Chondrocyte (in vitro differentiated cells): Measurements from ENCODE around the gene PDLIM5. TPM values are rescaled to one million over a fixed set of nuclear protein-coding genes. Genes with fewer than 3 reads are reported as not detected.
"Not testable (repeated sequence)": the region's sequence is repeated elsewhere in the genome, so short reads cannot be mapped to it uniquely, and the experiment has no call there.

Experiments
- DNase-seq: peaks from one replicate; pipeline ENCODE4 v3.0.0; 2021; ENCODE audit warnings: mixed read lengths, low spot score
- H3K27ac Mint-ChIP-seq: one replicate; pipeline ENCODE4 v1.8.0; 2021; ENCODE audit warnings: mild to moderate bottlenecking, moderate library complexity, mixed read lengths; ENCODE audit not compliant: unreplicated experiment
- H3K27me3 Mint-ChIP-seq: 2 replicates; pipeline ENCODE4 v1.8.0; 2021; ENCODE audit warnings: low read depth, mixed read lengths
- H3K36me3 Mint-ChIP-seq: 2 replicates; pipeline ENCODE4 v1.8.0; 2021; ENCODE audit warnings: low read depth, mixed read lengths
- H3K4me1 Mint-ChIP-seq: 2 replicates; pipeline ENCODE4 v1.8.0; 2021; ENCODE audit warnings: low read depth, mild to moderate bottlenecking, mixed read lengths
- H3K4me3 Mint-ChIP-seq: one replicate; pipeline ENCODE4 v1.8.0; 2021; ENCODE audit warnings: mild to moderate bottlenecking, moderate library complexity, mixed read lengths; ENCODE audit not compliant: unreplicated experiment
- H3K9me3 Mint-ChIP-seq: 2 replicates; pipeline ENCODE4 v1.8.0; 2021; ENCODE audit warnings: low read depth, mixed read lengths
- total RNA-seq: library from RNA; stranded (reverse); gene quantifications from 3 replicates; pipeline ENCODE4 v1.2.1, GENCODE V29; 2021
- TF ChIP-seq, protein P1 (sequence below): fragments of 200-600 bp; sonication (generic); IDR thresholded peaks from 2 replicates; pipeline ENCODE4 v1.5.0; 2021; ENCODE audit warnings: antibody characterized with exemption, mild to moderate bottlenecking, moderate library complexity

The PDLIM5 gene
- total RNA-seq, 1 donor from 2014 or later: 329 TPM

- TF ChIP-seq, protein P1, sequence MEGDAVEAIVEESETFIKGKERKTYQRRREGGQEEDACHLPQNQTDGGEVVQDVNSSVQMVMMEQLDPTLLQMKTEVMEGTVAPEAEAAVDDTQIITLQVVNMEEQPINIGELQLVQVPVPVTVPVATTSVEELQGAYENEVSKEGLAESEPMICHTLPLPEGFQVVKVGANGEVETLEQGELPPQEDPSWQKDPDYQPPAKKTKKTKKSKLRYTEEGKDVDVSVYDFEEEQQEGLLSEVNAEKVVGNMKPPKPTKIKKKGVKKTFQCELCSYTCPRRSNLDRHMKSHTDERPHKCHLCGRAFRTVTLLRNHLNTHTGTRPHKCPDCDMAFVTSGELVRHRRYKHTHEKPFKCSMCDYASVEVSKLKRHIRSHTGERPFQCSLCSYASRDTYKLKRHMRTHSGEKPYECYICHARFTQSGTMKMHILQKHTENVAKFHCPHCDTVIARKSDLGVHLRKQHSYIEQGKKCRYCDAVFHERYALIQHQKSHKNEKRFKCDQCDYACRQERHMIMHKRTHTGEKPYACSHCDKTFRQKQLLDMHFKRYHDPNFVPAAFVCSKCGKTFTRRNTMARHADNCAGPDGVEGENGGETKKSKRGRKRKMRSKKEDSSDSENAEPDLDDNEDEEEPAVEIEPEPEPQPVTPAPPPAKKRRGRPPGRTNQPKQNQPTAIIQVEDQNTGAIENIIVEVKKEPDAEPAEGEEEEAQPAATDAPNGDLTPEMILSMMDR: no peak
- Mint-ChIP-seq H3K4me3 (no peak overlapping the region), H3K4me1 (peaks cover 44% of the 10 kb centered on the region), H3K9me3 (no peaks in the 10 kb centered on the region), H3K36me3 (peaks cover 29% of the 10 kb centered on the region), H3K27ac (peak overlapping the region; percentile 73), H3K27me3 (no peaks in the 10 kb centered on the region)
- DNase-seq: no peak
Observed at GRCh38 chr4:94654714-94655113, 203.0 kb downstream of the PDLIM5 start.

DNA sequence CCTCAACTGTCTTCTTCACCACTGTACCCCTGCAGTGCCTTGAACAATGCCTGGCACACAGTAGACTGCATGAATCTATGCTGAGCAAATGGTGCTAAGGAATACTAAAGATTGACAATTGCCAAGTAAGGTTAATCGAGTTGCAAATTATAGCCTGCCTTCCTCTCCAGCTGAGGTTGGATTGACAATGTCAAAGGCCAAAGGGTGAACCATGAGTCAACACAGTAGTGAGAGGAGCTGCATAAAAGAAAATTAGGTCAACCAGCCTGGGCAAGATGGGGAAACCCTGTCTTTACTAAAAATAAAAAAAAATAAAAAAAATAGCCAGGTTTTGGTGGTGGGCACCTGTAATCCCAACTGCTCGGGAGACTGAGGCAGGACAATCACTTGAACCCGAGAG lies 208.9 kb downstream of the PDLIM5 start:
- TF ChIP-seq, protein P1: no peak
- no peak overlapping the region for H3K4me3 Mint-ChIP-seq
- H3K36me3 Mint-ChIP-seq: peaks cover 34% of the 10 kb centered on the region
- no peak overlapping the region for H3K27ac Mint-ChIP-seq
- peaks cover under 1% of the 10 kb centered on the region for H3K4me1 Mint-ChIP-seq
- no peaks in the 10 kb centered on the region for H3K9me3 Mint-ChIP-seq
- no peak for DNase-seq
- H3K27me3 Mint-ChIP-seq: no peaks in the 10 kb centered on the region

DNA sequence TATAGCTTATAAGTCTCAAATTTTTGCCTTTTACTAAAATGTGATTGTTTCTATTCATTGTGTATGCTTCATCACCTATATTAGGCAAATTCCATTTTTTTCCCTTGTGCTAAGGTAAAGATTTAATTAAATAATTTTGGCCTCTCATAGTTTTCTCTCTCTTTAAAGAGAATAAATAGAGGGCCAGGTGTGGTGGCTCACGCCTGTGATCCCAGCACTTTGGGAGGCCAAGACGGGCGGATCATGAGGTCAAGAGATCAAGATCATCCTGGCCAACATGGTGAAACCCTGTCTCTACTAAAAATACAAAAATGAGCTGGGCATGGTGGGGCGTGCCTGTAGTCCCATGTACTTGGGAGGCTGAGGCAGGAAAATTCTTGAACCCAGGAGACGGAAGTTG lies 213.3 kb downstream of the PDLIM5 start:
- H3K36me3 Mint-ChIP-seq: peaks cover 33% of the 10 kb centered on the region
- not testable (repeated sequence) for H3K9me3 Mint-ChIP-seq, DNase-seq, H3K4me1 Mint-ChIP-seq, H3K27ac Mint-ChIP-seq, H3K4me3 Mint-ChIP-seq, H3K27me3 Mint-ChIP-seq

DNA sequence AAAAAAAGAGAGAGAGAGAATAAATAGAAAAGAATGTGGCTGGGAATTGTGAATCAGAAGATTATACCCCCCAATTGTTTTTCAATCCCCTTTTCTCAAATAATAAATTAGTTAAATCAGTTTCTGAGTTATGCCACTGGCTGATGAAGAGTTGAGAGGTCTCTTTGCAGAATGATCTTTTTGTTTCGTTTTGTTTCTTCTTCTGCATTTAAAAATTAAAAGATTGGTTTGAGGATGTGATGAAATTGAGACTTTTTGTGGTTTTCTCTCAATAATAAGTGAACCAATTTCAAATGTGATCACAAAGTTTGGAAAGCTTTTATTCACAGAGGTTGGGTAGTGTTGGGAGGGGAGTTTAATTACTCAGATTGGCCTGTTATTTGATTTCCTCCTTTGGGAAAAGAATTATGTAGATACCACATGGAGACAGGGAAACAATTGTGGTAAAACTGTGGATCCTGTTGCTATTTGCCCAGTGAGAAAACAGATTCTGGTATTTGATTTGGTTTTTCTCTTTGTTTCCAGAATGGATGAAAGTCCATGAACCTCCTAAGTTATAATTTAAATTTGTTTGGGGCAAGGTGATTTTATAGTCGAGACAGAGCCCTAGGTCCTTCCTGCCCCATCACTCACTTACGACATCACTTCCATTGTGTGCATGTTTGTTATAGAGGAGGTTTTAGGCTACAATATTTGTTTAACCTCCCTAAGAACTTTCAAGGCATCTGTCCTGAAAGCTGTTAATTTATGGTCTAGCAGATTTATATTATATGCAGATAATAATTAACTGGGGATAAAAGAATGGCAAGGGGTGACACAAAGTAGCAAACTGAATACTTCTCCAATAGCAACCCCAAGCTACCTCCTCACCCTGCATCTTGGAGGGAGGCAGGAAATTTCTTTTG lies 214.0 kb downstream of the PDLIM5 start:
- H3K4me3 Mint-ChIP-seq: no peak overlapping the region
- no peak for DNase-seq
- peaks cover 15% of the 10 kb centered on the region for H3K4me1 Mint-ChIP-seq
- TF ChIP-seq, protein P1: no peak
- H3K27ac Mint-ChIP-seq: no peak overlapping the region
- H3K36me3 Mint-ChIP-seq: peaks cover 31% of the 10 kb centered on the region
- H3K27me3 Mint-ChIP-seq: no peaks in the 10 kb centered on the region
- H3K9me3 Mint-ChIP-seq: no peaks in the 10 kb centered on the region

DNA sequence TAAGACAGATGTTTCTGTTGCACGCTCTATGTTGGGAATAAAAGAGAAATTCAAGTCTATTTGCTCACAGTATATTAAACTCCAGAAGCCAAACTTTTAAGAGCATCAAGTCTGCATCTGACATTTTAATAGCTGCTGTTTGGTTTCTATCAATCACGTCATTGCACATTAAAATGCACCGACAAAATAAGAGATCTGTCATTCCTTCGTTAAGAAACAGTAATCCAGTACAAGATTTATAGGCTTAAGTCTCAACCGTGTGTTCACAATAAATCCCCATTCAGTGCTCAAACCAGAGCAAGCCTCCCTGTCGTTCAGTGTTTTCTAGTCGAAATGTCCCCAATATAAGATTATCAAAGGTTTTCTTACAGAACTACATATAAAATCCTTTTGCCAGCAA lies 217.0 kb downstream of the PDLIM5 start:
- TF ChIP-seq, protein P1: no peak
- Mint-ChIP-seq H3K27ac (no peak overlapping the region), H3K4me3 (no peak overlapping the region), H3K9me3 (no peaks in the 10 kb centered on the region), H3K4me1 (peaks cover 15% of the 10 kb centered on the region), H3K27me3 (no peaks in the 10 kb centered on the region), H3K36me3 (peaks cover 28% of the 10 kb centered on the region)
- DNase-seq: no peak
